Lung (tissue), 12 donors: ENCODE results near the gene HOXC11. TPM values are rescaled to one million over a fixed set of nuclear protein-coding genes. Genes with fewer than 3 reads are reported as not detected.

Experiments
- ATAC-seq: fragments of 200-7000 bp; cut with Tn5 transposase; one replicate; pipeline ENCODE4 v1.9.1; 2020; ENCODE audit warnings: moderate number of reproducible peaks; ENCODE audit not compliant: insufficient read depth, low FRiP score
- DNase-seq, 3 donors: peaks; one replicate each; pipeline ENCODE4 v3.0.0-alpha.2; 2013 to 2017
- H3K27ac ChIP-seq, 2 donors: one replicate each; pipeline ENCODE4 v1.5.1; 2013; ENCODE audit warnings: mild to moderate bottlenecking in 2 of 2, moderate library complexity in 2 of 2, control low read depth in 1 of 2, inconsistent platforms in 1 of 2, low read depth in 1 of 2, low read length in 1 of 2
- H3K27me3 ChIP-seq, 3 donors: one replicate each; pipeline ENCODE4 v1.5.1; 2013; ENCODE audit warnings: low read length in 2 of 3; ENCODE audit not compliant: control insufficient read depth in 3 of 3, insufficient read depth in 3 of 3
- H3K36me3 ChIP-seq, 4 donors: one replicate each; pipeline ENCODE4 v1.5.1; 2013; ENCODE audit warnings: low read length in 4 of 4, mild to moderate bottlenecking in 1 of 4, moderate library complexity in 1 of 4; ENCODE audit not compliant: control insufficient read depth in 4 of 4, insufficient read depth in 4 of 4
- H3K4me1 ChIP-seq, 5 donors: one replicate each; pipeline ENCODE4 v1.5.1; 2013; ENCODE audit warnings: low read length in 5 of 5, mild to moderate bottlenecking in 2 of 5, moderate library complexity in 1 of 5; ENCODE audit not compliant: control insufficient read depth in 5 of 5, insufficient read depth in 5 of 5
- H3K4me3 ChIP-seq: one replicate; pipeline ENCODE4 v1.5.1; 2013; ENCODE audit warnings: mild to moderate bottlenecking, control low read depth, moderate library complexity
- H3K9ac ChIP-seq, 2 donors: one replicate each; pipeline ENCODE4 v1.5.1; 2013; ENCODE audit warnings: low read length in 2 of 2, control low read depth in 1 of 2; ENCODE audit not compliant: insufficient read depth in 1 of 2
- H3K9me3 ChIP-seq, 4 donors: one replicate each; pipeline ENCODE4 v1.5.1; 2013; ENCODE audit warnings: low read length in 3 of 4, mild to moderate bottlenecking in 1 of 4, moderate library complexity in 1 of 4; ENCODE audit not compliant: control insufficient read depth in 4 of 4, insufficient read depth in 3 of 4
- WGBS, 2 donors: extraction: QIAGEN DNeasy Blood & Tissue Kit; methylation state at CpG; one replicate each; pipeline ENCODE4 v1.1.7; 2013; 5-methylcytosine and 5-hydroxymethylcytosine counted together
- polyA plus RNA-seq, 2 donors: library from polyadenylated mRNA; stranded (reverse); fragments of 200-250 nt; gene quantifications; one replicate each; pipeline ENCODE4 v1.2.1, GENCODE V29; 2013
- total RNA-seq, 2 donors: library from RNA; depleted of rRNA in 1 of 2; stranded (reverse); fragments of >200 nt in 1 of 2; gene quantifications; one replicate each; pipeline ENCODE4 v1.2.1, GENCODE V29; 2014 to 2021
- TF ChIP-seq, protein P1 (sequence below): IDR thresholded peaks from 2 replicates; pipeline ENCODE4 v1.5.1; 2012; ENCODE audit warnings: mild to moderate bottlenecking; ENCODE audit errors: control extremely low read depth, extremely low read depth
- donor health status: control.
- donor health status: control.
- donor health status: Bipolar disorder and iron deficiency.
- donor health status: healthy.
- donor health status: DM: yes; HTN: yes; CAD: no.

The HOXC11 gene
- total and polyA plus RNA-seq, 4 donors, result not detected

- TF ChIP-seq, protein P1, sequence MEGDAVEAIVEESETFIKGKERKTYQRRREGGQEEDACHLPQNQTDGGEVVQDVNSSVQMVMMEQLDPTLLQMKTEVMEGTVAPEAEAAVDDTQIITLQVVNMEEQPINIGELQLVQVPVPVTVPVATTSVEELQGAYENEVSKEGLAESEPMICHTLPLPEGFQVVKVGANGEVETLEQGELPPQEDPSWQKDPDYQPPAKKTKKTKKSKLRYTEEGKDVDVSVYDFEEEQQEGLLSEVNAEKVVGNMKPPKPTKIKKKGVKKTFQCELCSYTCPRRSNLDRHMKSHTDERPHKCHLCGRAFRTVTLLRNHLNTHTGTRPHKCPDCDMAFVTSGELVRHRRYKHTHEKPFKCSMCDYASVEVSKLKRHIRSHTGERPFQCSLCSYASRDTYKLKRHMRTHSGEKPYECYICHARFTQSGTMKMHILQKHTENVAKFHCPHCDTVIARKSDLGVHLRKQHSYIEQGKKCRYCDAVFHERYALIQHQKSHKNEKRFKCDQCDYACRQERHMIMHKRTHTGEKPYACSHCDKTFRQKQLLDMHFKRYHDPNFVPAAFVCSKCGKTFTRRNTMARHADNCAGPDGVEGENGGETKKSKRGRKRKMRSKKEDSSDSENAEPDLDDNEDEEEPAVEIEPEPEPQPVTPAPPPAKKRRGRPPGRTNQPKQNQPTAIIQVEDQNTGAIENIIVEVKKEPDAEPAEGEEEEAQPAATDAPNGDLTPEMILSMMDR, result no peak
- no peak overlapping the region for H3K27ac ChIP-seq
- WGBS, 2 donors, result 15 to 20% methylated on average over 22 of the region's 22 CpGs
Measured at GRCh38 chr12:54006559-54007220, 33.8 kb downstream of the HOXC11 start.

DNA sequence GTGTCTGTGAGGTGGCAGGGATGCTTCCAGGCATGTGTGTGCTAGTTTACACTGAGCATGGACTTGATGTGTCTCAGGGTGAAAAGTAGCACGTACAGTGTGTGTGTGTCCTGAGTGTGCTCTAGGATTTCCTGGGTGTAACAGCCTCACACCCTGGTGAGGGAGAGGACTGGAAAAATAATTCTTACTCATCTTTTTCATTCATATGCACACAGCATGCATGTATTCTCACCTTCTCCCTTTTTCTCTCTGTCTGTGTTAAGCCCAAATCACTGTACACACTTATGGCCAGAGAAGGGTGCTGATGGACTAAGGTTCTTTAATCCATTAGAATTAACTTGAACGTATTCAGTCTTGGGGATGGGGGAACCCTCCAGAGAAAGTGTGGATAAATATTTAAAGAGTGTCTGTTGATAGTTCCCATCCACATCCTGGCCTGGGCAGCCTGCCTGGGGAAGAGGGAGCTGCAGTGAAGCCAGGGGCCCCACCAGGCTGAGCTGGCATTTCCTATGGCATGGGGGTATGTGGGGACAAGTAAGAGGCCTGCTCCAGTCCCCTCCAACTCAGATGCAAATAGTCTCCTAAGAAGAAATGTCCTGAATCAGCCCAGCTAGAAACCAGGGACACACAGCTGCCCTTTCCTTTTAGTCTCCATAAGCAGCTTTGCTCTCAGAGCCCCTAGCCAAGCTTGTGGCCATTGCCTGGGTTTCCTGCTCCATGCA, 34.8 kb downstream of the HOXC11 start:
- no peaks in the 10 kb centered on the region for H3K36me3 ChIP-seq
- H3K27ac ChIP-seq, result no peak overlapping the region
- TF ChIP-seq, protein P1, result no peak
- no peak overlapping the region for H3K4me3 ChIP-seq
- H3K9me3 ChIP-seq, result peaks cover 0 to 3% (median 0%) of the 10 kb centered on the region in 4 donors
- no peak for ATAC-seq
- H3K27me3 ChIP-seq, result peaks cover 9 to 96% (median 87%) of the 10 kb centered on the region in 3 donors
- WGBS, 2 donors, result 31 to 47% methylated on average over 2 of the region's 2 CpGs
- no peak for DNase-seq
- no peak overlapping the region for H3K9ac ChIP-seq
- peaks cover 0 to 20% (median 3%) of the 10 kb centered on the region in 5 donors for H3K4me1 ChIP-seq

More at GRCh38 chr12:54006559-54007220, 33.8 kb downstream of the HOXC11 start:
- Histone ChIP-seq H3K9me3 (peaks cover 0 to 3% (median 0%) of the 10 kb centered on the region in 4 donors), H3K4me1 (peaks cover 0 to 20% (median 3%) of the 10 kb centered on the region in 5 donors), H3K9ac (peak overlapping the region in 1 of 2 donors; percentile 59), H3K4me3 (no peak overlapping the region), H3K27me3 (peaks cover 9 to 97% (median 85%) of the 10 kb centered on the region in 3 donors), H3K36me3 (no peaks in the 10 kb centered on the region)
- no peak for ATAC-seq
- DNase-seq, result peak in 1 of 3 donors; percentile 54

DNA sequence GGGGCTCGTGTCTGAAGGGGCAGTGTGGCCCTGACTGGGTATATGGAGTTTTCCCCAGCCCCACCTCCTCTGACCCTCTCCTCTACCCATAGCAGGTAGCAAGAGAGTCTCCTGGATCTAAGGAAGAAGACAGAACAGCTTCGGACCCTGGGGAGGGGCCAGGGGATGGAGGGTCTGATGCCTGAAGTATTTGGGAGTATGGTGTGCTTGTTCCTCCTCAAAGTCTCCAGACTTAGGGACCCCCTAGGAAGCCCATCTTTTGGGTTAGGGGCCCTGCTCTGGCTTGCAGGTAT, 35.3 kb downstream of the HOXC11 start:
- Histone ChIP-seq H3K9me3 (peaks cover 0 to 9% (median 0%) of the 10 kb centered on the region in 4 donors), H3K36me3 (no peaks in the 10 kb centered on the region), H3K27me3 (peaks cover 7 to 96% (median 87%) of the 10 kb centered on the region in 3 donors), H3K4me3 (no peak overlapping the region), H3K27ac (no peak overlapping the region), H3K4me1 (peaks cover 0 to 20% (median 3%) of the 10 kb centered on the region in 5 donors), H3K9ac (no peak overlapping the region)
- TF ChIP-seq, protein P1, result no peak
- WGBS, 2 donors, result 23 to 33% methylated on average over 2 of the region's 2 CpGs
- ATAC-seq (no peak), DNase-seq (no peak)
